ENCODE results near the gene MBNL2.

DNA sequence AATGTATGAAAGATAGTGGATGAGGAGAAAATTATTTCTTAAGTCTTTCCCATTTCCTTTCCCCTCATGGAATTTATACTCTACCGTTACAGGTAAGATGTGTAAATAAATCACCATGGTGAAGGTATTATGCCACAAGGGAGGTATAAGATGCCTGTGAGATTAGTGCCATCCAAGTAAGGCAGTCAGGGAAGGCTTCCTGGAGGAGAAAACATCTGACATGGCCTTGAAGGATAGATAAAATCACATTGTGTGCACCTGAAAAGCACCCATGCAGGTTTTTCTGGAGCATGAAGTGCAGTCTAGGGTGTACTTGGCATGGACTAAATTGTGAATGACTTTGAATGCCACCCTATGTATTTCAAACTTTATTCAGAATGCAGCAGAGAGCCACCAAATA is 15.3 kb downstream of the MBNL2 start:
- no peak for TF ChIP-seq POLR2A (IDR thresholded peaks at IDR 0.05)
- TF ChIP-seq, protein P1, sequence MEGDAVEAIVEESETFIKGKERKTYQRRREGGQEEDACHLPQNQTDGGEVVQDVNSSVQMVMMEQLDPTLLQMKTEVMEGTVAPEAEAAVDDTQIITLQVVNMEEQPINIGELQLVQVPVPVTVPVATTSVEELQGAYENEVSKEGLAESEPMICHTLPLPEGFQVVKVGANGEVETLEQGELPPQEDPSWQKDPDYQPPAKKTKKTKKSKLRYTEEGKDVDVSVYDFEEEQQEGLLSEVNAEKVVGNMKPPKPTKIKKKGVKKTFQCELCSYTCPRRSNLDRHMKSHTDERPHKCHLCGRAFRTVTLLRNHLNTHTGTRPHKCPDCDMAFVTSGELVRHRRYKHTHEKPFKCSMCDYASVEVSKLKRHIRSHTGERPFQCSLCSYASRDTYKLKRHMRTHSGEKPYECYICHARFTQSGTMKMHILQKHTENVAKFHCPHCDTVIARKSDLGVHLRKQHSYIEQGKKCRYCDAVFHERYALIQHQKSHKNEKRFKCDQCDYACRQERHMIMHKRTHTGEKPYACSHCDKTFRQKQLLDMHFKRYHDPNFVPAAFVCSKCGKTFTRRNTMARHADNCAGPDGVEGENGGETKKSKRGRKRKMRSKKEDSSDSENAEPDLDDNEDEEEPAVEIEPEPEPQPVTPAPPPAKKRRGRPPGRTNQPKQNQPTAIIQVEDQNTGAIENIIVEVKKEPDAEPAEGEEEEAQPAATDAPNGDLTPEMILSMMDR (IDR thresholded peaks at IDR 0.05): no peak

All from breast epithelium (tissue), 3 donors.